IMR-90 (cell line): ENCODE data around the gene DAAM2.

ENCODE experiments used
- MAFK ChIP-seq: IDR thresholded peaks from 2 replicates; pipeline ENCODE4 v1.6.1; 2012; ENCODE audit warnings: low read depth, low read length, improper control_type of control experiment
- POLR2A ChIP-seq: IDR thresholded peaks from 2 replicates; pipeline ENCODE4 v1.6.1; 2012; ENCODE audit warnings: mild to moderate bottlenecking, low read depth, low read length

DNA sequence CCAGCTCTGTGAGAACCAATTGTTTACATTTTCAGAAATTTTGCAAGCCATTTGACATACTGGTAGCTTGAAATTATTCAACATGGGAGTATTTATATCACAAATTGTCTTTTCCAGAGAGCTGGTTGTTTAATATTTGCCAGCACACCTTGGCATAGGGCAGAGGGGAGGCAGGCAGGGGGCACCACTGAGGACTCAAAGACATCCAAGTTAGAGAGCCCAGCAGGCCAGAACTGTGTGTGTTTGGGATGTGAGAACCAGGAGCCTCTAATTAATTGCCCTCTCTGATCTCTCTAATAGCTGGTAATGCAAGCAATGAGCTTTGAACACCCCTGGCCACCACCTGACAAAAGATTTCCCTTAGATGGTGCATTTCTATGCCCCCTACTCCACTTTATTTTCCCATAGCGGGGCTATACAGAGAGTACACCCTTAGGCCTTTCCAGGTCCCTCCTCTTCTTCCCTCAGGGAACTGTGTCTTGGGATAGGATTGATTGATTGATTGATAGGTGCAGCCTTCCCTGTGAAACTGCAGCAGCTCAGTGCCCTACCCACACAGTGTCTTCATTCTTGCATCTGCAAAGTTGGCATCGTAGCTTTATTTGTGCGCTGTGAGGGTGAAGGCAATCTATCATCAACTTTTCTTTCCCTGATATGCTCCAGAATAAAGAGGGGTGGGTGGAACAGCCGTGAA lies 112.9 kb downstream of the DAAM2 start:
- TF ChIP-seq MAFK (no peak), POLR2A (no peak)
